Smooth muscle cell (in vitro differentiated cells): ENCODE results near the gene CACNA1A. TPM values are rescaled to one million over a fixed set of nuclear protein-coding genes. Genes with fewer than 3 reads are reported as not detected.

Experiments
- DNase-seq: peaks from one replicate; lab custom pipeline; 2025; ENCODE audit not compliant: unreplicated experiment; lab: John Stamatoyannopoulos, UW
- H2AFZ ChIP-seq: fragments of 200-600 bp; sonication (generic); 2 replicates; pipeline ENCODE4 v1.6.0; 2016; ENCODE audit warnings: antibody characterized with exemption, low read depth, mild to moderate bottlenecking
- H3F3A ChIP-seq: fragments of 200-600 bp; sonication (generic); 2 replicates; pipeline ENCODE4 v1.6.0; 2017; ENCODE audit warnings: antibody characterized with exemption, low read depth
- H3K27ac ChIP-seq: fragments of 200-600 bp; sonication (generic); 2 replicates; pipeline ENCODE4 v1.5.1; 2016; ENCODE audit warnings: low read depth, mild to moderate bottlenecking
- H3K27me3 ChIP-seq: fragments of 200-600 bp; sonication (generic); 2 replicates; pipeline ENCODE4 v1.6.1; 2016; ENCODE audit warnings: low read depth, mild to moderate bottlenecking
- H3K36me3 ChIP-seq: fragments of 200-600 bp; sonication (generic); 2 replicates; pipeline ENCODE4 v1.5.1; 2016; ENCODE audit warnings: low read depth
- H3K4me1 ChIP-seq: fragments of 200-600 bp; sonication (generic); 2 replicates; pipeline ENCODE4 v1.5.1; 2016; ENCODE audit warnings: low read depth
- H3K4me2 ChIP-seq: fragments of 200-600 bp; sonication (generic); 2 replicates; pipeline ENCODE4 v1.6.0; 2016; ENCODE audit warnings: mild to moderate bottlenecking
- H3K4me3 ChIP-seq: fragments of 200-600 bp; sonication (generic); 2 replicates; pipeline ENCODE4 v1.5.1; 2016; ENCODE audit warnings: mild to moderate bottlenecking
- H3K79me2 ChIP-seq: fragments of 200-600 bp; sonication (generic); 2 replicates; pipeline ENCODE4 v1.6.0; 2016; ENCODE audit warnings: low read depth, mild to moderate bottlenecking
- H3K9ac ChIP-seq: fragments of 200-600 bp; sonication (generic); 2 replicates; pipeline ENCODE4 v1.6.0; 2016; ENCODE audit warnings: low read depth
- H3K9me3 ChIP-seq: fragments of 200-600 bp; sonication (generic); replicated peaks from 2 replicates; pipeline ENCODE4 v1.5.1; 2016; ENCODE audit warnings: low read depth
- H4K20me1 ChIP-seq: fragments of 200-600 bp; sonication (generic); 2 replicates; pipeline ENCODE4 v1.6.0; 2016; ENCODE audit warnings: low read depth
- CTCF ChIP-seq: fragments of 200-600 bp; sonication (generic); IDR thresholded peaks from 2 replicates; pipeline ENCODE4 v1.5.1; 2017; ENCODE audit warnings: borderline replicate concordance, mild to moderate bottlenecking, antibody characterized with exemption; ENCODE audit not compliant: insufficient read depth, poor library complexity, severe bottlenecking
- whole genome bisulfite sequencing: methylation state at CpG from one replicate; pipeline ENCODE4 v1.1.7; 2016; ENCODE audit warnings: low lambda C conversion rate; 5-methylcytosine and 5-hydroxymethylcytosine counted together
- polyA plus RNA-seq: library from polyadenylated mRNA; unstranded; fragments of >200 nt; fragmentation: Nextera tagmentation; extraction: Ambion mirVana; gene quantifications from 2 replicates; pipeline ENCODE4 v1.2.1, GENCODE V29; 2016
- total RNA-seq: library from RNA; depleted of rRNA; stranded (reverse); fragments of >200 nt; gene quantifications from 2 replicates; pipeline ENCODE4 v1.2.3, GENCODE V29; 2014

CACNA1A gene
- total and polyA plus RNA-seq, 2 experiments from 2014 or later = 1.3 to 3.0 TPM

- no peaks in the 10 kb centered on the region for H3K79me2 ChIP-seq
- WGBS = 69% methylated on average over 8 of the region's 8 CpGs
- H3K27ac ChIP-seq = peak overlapping the region; percentile 59
- peak overlapping the region; percentile 35 for H3K9ac ChIP-seq
- no peak overlapping the region for H3K4me2 ChIP-seq
- TF ChIP-seq CTCF = no peak
- no peaks in the 10 kb centered on the region for H4K20me1 ChIP-seq
- no peak overlapping the region for H3K4me3 ChIP-seq
- H3F3A ChIP-seq = no peaks in the 10 kb centered on the region
- H3K36me3 ChIP-seq = no peaks in the 10 kb centered on the region
- no peaks in the 10 kb centered on the region for H3K9me3 ChIP-seq
- H3K4me1 ChIP-seq = no peaks in the 10 kb centered on the region
- no peaks in the 10 kb centered on the region for H3K27me3 ChIP-seq
- H2AFZ ChIP-seq = no peak overlapping the region
- DNase-seq = no peak
These were observed 329.9 kb downstream of the CACNA1A start for GRCh38 chr19:13176345-13176744.

DNA sequence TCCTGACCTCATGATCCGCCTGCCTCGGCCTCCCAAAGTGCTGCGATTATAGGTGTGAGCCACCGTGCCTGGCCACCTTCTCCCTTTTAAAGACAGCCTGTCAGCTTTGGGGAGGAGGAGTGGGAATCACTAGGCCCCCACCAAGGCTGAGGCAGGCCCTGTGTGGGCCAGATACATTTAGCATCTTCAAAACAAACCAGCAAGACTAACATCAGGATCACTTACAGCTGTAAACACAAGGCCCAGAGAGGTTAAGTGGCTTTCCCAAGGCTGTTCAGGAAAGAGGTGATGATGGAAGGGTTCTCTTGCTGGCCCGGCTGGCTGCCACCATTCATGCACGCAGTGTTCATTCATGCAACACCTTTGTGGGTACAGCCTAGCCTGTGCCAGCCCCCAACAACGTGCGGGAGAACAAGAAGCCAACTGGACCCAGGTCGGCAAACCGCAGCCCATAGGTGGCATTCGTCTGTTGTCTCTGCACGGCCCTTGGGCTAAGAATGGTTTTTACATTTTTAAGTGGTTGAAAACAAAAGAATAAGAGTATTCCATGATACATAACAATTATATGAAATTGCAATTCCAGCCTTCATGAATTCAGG lies 333.0 kb downstream of the CACNA1A start:
- Histone ChIP-seq H3K4me1 (no peaks in the 10 kb centered on the region), H3K27me3 (no peaks in the 10 kb centered on the region), H2AFZ (no peak overlapping the region), H4K20me1 (no peaks in the 10 kb centered on the region), H3K79me2 (no peaks in the 10 kb centered on the region), H3K9ac (no peak overlapping the region), H3K4me2 (no peak overlapping the region), H3K36me3 (no peaks in the 10 kb centered on the region), H3F3A (peaks cover 16% of the 10 kb centered on the region), H3K4me3 (no peak overlapping the region), H3K9me3 (no peaks in the 10 kb centered on the region), H3K27ac (no peak overlapping the region)
- no peak for DNase-seq
- 91% methylated on average over 12 of the region's 12 CpGs for whole genome bisulfite sequencing
- no peak for TF ChIP-seq CTCF

- Histone ChIP-seq H3K4me3 (no peak overlapping the region), H2AFZ (no peak overlapping the region)
These were observed 333.7 kb downstream of the CACNA1A start for GRCh38 chr19:13172346-13173138.

More at GRCh38 chr19:13172346-13173138, 333.7 kb downstream of the CACNA1A start:
- H3K9me3 ChIP-seq = no peaks in the 10 kb centered on the region
- H3F3A ChIP-seq = peaks cover 23% of the 10 kb centered on the region
- H4K20me1 ChIP-seq = no peaks in the 10 kb centered on the region
- H3K4me1 ChIP-seq = peaks cover 7% of the 10 kb centered on the region
- peak; percentile 35 for DNase-seq
- peak overlapping the region; percentile 50 for H3K27ac ChIP-seq
- no peaks in the 10 kb centered on the region for H3K79me2 ChIP-seq
- no peak overlapping the region for H3K9ac ChIP-seq
- TF ChIP-seq CTCF = no peak
- H3K4me2 ChIP-seq = peak overlapping the region; percentile 59
- WGBS = 62% methylated on average over 17 of the region's 18 CpGs
- H3K36me3 ChIP-seq = no peaks in the 10 kb centered on the region
- H3K27me3 ChIP-seq = no peaks in the 10 kb centered on the region
